GM12875 (cell line): Measurements from ENCODE around the gene SERINC2.
"Not testable (repeated sequence)": the region's sequence is repeated elsewhere in the genome, so short reads cannot be mapped to it uniquely, and the experiment has no call there.

ENCODE experiments used
- H3K4me3 ChIP-seq: one replicate; pipeline ENCODE4 v1.5.1; 2011; ENCODE audit warnings: low read depth, low read length, control low read depth
- CTCF ChIP-seq: IDR thresholded peaks from 2 replicates; pipeline ENCODE4 v1.5.1; 2011; ENCODE audit warnings: low read depth, mild to moderate bottlenecking, control low read depth, inconsistent platforms, low read length, moderate library complexity, borderline replicate concordance; ENCODE audit not compliant: insufficient read depth

SERINC2 gene

GRCh38 chr1:31426249-31426922 lies 13.4 kb downstream of the SERINC2 start:
- TF ChIP-seq CTCF: no peak
- H3K4me3 ChIP-seq: no peak overlapping the region

GRCh38 chr1:31427322-31427721 lies 14.3 kb downstream of the SERINC2 start:
- H3K4me3 ChIP-seq: no peak overlapping the region
- TF ChIP-seq CTCF: no peak

GRCh38 chr1:31428436-31429221 lies 15.6 kb downstream of the SERINC2 start:
- H3K4me3 ChIP-seq: no peak overlapping the region
- no peak for TF ChIP-seq CTCF

- no peak for TF ChIP-seq CTCF
- no peak overlapping the region for H3K4me3 ChIP-seq
These were observed 16.6 kb downstream of the SERINC2 start for GRCh38 chr1:31429583-31429982.

- not testable (repeated sequence) for H3K4me3 ChIP-seq
These were observed 18.6 kb downstream of the SERINC2 start for GRCh38 chr1:31431351-31432257.

- no peak overlapping the region for H3K4me3 ChIP-seq
These were observed 19.8 kb downstream of the SERINC2 start for GRCh38 chr1:31432592-31433395.

More at GRCh38 chr1:31432592-31433395, 19.8 kb downstream of the SERINC2 start:
- no peak for TF ChIP-seq CTCF
